ENCODE data around the gene WDR77.
A peak's percentile ranks its signal among the peaks of the same experiment; 100 is the strongest.

Gene WDR77

DNA sequence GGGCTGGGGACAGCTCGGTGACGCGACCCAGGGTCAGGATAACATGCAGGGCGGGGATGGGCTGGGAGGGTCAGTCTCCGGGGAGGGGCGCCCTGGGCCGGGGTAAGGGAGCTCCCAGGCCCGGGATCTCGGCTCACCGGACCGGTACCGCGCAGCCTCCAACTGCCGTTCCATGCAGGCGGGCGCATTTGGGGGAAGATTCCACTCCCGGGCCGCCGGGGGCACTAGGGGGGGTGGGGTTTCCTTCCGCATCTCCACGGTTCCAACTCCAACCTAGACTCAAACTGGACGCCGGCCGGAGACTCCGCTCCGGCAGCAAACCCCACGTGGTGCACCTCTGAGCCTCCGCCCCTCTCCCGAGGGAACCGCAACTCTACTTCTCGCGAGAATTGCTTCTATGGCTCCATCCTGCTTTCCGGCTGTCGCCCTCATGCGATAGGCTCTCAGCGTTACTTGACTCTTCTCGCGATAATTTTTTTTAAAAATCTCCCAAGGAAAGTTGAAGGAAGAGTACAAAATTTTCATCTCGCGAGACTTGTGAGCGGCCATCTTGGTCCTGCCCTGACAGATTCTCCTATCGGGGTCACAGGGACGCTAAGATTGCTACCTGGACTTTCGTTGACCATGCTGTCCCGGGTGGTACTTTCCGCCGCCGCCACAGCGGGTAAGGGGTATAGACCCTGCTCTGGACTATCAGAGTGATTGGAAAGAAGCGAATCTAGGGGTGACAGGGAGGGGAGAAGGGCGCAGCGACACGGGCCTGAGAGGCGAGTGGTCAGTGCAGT, at the start of gene WDR77, which contains the start of gene ATP5PB:
WDR77 (minus strand) TSS at position 339 of the 785 bp plus-strand sequence; CDS start at position 252, 87 bp downstream.
ATP5PB (plus strand) TSS at position 547 of the 785 bp plus-strand sequence; CDS start at position 625, 78 bp downstream.
- DNase-seq = peak; percentile 88 to 90

- DNase-seq = no peak
Measured at GRCh38 chr1:111497592-111497991, 48.5 kb upstream of the WDR77 start.

DNA sequence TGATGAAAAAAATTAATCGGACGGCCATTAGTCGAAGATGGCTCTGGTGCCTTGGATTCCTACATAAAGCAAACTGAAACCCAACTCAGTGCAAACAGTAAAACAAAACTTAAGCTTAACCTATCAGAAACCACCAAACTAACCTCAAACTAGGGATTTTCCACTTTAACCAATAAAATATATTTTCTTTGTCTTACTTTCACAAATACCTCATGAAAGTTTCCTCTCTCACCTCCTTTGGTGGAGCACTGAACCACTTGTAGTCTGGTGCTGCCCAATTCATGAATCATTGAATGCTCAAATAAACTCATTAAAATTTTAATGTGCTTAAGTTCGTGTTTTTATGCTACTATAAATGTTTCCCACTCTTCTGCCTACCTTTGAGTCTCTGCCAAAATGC, 47.3 kb upstream of the WDR77 start:
- DNase-seq = no peak

- DNase-seq = no peak
Measured at GRCh38 chr1:111491070-111491469, 42.0 kb upstream of the WDR77 start.

DNA sequence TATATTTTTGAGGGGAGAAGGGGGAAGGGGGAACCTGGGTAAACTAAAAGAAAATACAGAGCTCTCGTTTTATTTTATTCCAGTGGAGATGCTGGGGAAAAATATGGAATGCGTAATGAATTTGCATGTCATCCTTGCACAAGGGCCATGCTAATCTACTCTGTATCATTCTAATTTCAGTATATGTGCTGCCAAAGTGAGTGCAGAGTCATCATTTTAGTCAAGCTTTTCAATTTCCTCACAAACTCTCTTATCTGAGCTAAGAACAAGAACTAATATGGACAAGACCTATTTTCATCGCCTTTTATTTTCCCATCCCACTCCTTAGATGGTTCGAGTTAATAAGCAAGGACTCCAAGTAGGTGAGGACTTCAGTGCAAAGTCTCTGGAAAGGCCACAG, 41.2 kb upstream of the WDR77 start:
- no peak for DNase-seq

- no peak for DNase-seq
Measured at GRCh38 chr1:111489604-111490003, 40.5 kb upstream of the WDR77 start.

DNA sequence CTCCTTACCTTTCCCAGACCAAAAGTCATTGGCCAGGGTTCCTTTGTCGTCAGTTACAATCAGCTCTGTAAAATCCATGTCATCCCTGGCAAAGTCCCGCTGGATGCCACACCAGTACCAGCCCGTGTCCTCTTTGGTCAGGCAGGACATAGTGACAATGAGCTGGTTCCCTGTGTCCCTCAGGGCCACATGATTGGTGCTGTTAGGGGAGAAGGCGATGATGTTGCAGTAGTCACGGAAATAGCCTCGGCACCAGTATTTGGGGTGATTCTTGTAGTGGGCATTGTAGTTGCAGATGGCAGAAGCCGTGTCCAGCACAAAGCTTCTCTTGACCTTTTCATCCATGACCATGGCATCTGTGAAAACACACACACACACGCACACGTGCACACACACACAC, 39.6 kb upstream of the WDR77 start:
- no peak for DNase-seq

DNA sequence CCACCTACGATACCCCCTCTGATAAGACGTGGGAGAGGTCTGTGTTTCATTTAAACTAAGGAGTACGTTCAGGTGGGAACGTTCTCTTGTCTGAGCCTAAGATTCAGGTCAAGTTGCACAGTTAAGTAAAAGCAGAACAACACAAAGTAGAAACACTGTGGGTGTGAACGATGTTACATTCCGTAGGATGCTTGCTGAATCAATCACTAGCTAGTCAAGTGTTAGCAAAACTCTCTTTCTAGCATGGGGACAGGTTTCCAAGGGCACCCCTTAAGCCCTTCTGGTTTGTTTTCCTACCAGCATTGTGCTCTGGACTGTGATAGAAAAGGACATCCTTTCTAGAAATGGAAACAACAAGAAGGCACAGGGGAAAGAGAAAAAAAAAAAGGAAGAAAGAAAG, 38.1 kb upstream of the WDR77 start:
- no peak for DNase-seq

DNA sequence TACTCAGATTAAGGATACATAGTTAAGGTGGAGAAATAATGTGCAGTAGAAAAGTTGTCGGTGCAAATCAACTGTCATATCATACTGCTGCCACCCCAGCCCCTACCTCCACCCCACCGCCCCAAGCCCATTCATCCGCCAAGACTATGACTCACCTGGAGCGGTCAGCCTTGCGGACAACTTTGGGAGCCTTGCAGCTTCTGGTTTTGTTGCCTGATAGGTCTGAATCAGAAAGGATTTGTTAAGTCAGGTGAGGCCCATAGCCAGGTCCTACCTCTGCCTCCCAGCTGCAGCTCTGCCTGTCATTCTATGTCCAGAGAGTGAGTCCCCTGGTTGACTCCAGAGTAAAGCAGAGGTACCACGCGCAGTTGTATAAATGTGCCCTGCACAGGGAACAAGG, 37.4 kb upstream of the WDR77 start:
- DNase-seq = no peak

GRCh38 chr1:111484391-111485026, 35.5 kb upstream of the WDR77 start:
- DNase-seq = no peak

- no peak for DNase-seq
Measured at GRCh38 chr1:111483876-111484275, 34.8 kb upstream of the WDR77 start.

GRCh38 chr1:111483166-111483565, 34.1 kb upstream of the WDR77 start:
- DNase-seq = no peak

- peak; percentile 55 to 60 for DNase-seq
Measured at GRCh38 chr1:111481387-111482221, 32.5 kb upstream of the WDR77 start.

GRCh38 chr1:111480674-111481073, 31.6 kb upstream of the WDR77 start:
- no peak for DNase-seq

GRCh38 chr1:111476761-111477309, 27.8 kb upstream of the WDR77 start:
- DNase-seq = peak; percentile 14 to 21

DNA sequence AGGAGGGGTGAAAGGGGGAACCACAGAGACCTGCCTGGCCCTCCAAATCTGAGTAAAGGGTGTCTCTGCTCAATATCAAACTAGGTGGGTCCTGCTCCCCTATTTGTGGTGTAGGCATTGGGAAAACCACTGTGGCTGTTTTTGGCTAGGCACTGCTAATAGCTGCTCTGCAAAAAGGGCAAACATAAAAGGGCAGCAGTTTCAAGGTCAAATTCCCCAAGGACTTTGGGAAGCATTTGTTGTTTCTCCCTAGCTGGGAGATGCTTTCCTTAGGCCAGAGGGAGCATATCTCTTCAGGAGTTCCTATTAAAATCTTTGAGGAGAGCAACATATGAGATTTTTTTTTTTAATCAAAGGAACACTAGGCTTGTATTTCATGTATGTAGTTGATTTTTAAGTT, 27.2 kb upstream of the WDR77 start:
- no peak for DNase-seq

GRCh38 chr1:111475701-111476100, 26.6 kb upstream of the WDR77 start:
- no peak for DNase-seq

- no peak for DNase-seq
Measured at GRCh38 chr1:111474521-111474920, 25.5 kb upstream of the WDR77 start.

DNA sequence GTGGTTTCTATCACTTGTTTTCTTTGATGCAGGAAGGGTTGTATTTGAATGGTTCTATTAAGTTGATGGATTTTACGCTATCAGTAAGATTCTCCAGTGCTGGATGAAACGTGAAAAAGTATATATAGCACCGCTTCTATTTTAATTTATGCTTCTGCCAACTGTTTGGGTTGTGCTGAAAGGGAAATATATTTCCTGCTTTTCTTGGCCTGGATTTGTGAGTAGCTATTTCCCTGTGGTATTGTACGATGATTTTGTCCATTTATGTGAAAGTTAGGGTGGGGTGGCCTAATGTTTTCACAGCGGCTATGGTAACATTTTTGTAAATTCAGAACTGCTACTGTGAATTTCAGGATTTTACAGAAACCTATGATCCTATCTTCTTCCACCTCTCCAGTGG, 25.1 kb upstream of the WDR77 start:
- DNase-seq = no peak

- DNase-seq = no peak
Measured at GRCh38 chr1:111471538-111471937, 22.5 kb upstream of the WDR77 start.

DNA sequence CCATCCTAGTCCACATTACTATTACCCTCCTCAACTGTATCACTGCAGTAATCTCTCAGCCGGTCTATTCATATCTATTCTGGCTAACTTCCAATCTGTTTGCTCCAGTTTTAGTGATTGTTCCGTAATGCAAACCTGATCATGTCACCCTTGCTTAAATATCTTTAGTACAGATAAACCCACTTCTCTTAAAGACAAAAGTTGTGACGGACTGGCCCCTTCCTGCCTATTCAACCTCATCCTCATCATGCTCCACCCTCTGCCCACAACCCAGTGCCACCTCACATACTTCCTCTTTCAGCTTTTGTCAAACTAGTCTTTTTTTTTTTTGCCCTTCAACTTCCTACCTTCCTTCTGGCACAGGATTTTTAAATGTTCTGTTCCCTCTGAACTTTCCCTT, 22.0 kb upstream of the WDR77 start:
- DNase-seq = peak; percentile 61 to 62

DNA sequence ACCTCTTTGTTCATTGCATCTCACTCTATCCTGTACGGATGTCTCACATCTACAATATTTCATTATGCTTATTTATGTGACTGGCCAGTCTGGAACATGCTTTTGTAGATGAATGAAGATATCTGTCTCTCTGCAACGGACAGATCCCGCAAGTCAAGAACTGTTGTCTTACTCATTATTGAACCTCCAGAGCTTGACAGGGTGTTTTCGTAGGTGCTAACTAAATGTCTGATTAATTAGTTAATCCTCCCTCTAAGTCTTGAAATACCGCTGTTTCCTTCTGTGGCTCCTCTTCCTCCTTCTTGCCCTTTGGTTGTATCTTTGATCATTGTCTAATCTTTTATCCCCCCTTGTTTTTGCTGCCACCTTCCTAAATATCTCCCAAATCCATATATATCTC, 21.5 kb upstream of the WDR77 start:
- DNase-seq = no peak

- DNase-seq = no peak
Measured at GRCh38 chr1:111469539-111469938, 20.5 kb upstream of the WDR77 start.

Measured in activated CD4-positive, alpha-beta T cell treated with anti-CD3 and anti-CD28 coated beads for 4 hours (primary cell).